AG04449 (cell line): ENCODE measurements around the gene C10orf90.

Source experiments
- CTCF ChIA-PET: fragments of 350-600 bp; formaldehyde crosslinking; extraction: SDS; loops from one replicate; lab custom pipeline; 2021; ENCODE audit warnings: antibody characterized with exemption; lab: Yijun Ruan, JAX
- POLR2A ChIA-PET: fragments of 400-600, 350-600 bp; formaldehyde crosslinking; extraction: SDS; loops from one replicate; lab custom pipeline; 2020; ENCODE audit warnings: antibody characterized with exemption, inconsistent platforms; lab: Yijun Ruan, JAX
- DNase-seq: peaks from one replicate; pipeline ENCODE4 v3.0.0-alpha.2; 2010; ENCODE audit warnings: low read depth, low spot score
- H3K4me3 ChIP-seq: 2 replicates; pipeline ENCODE4 v1.5.1; 2011; ENCODE audit warnings: low read depth, mild to moderate bottlenecking, control low read depth, low read length
- TF ChIP-seq, protein P1 (sequence below): IDR thresholded peaks from one replicate; pipeline ENCODE4 v1.5.1; 2011; ENCODE audit warnings: mild to moderate bottlenecking, moderate library complexity, low read length, control low read depth, inconsistent platforms; ENCODE audit not compliant: insufficient read depth; ENCODE audit errors: missing control alignments

Gene C10orf90

DNA sequence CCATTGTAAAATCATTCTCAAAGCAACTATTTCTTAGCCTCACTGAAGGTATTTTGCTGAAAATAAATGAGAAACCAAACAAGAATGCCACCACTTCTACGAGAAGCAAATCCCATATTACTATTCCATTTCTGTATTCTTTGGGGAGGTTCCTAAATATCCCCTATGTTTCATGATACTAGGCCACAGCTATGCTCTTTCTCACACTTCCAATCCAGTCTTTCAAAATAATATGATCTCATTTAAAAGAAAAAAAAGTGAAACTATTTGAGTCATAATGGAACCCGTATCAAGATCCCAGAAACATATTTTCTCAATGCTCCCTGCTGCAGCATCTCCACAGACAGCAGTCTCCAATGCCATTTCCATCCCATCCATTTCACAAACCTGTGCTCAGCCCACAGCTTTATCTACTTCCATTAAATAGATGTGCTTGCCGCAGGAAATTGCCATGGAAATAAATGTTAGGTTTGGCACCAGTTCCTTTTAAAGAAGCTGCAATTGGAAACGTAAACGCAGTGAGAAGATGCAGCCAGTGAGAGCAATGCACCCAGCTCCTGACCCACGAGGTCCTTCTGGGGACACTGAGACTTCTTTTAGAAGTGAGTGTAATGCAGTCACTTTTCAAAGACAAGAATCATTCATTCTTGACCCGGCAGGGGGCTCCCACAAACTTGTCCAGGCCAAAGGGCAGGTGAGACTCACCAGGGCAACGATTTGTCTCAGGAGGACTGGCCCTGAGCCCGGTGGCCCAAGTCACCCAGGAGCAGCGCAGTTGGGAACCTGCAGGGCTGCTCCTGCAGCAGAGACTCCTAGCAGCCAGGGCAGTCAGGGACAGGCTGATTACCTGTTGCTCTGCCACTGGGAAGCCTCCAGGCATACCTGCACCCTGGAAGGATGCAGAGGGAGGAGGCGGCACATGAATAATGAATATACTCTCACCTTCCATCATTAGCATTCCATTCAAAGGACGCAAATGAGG is 99.6 kb downstream of the C10orf90 start:
- ChIA-PET POLR2A (no interaction called here), CTCF (no interaction called here)
- no peak overlapping the region for H3K4me3 ChIP-seq
- TF ChIP-seq, protein P1, sequence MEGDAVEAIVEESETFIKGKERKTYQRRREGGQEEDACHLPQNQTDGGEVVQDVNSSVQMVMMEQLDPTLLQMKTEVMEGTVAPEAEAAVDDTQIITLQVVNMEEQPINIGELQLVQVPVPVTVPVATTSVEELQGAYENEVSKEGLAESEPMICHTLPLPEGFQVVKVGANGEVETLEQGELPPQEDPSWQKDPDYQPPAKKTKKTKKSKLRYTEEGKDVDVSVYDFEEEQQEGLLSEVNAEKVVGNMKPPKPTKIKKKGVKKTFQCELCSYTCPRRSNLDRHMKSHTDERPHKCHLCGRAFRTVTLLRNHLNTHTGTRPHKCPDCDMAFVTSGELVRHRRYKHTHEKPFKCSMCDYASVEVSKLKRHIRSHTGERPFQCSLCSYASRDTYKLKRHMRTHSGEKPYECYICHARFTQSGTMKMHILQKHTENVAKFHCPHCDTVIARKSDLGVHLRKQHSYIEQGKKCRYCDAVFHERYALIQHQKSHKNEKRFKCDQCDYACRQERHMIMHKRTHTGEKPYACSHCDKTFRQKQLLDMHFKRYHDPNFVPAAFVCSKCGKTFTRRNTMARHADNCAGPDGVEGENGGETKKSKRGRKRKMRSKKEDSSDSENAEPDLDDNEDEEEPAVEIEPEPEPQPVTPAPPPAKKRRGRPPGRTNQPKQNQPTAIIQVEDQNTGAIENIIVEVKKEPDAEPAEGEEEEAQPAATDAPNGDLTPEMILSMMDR: no peak
- no peak for DNase-seq

- TF ChIP-seq, protein P1: no peak
- H3K4me3 ChIP-seq: peak overlapping the region; percentile 41
- ChIA-PET POLR2A (interaction anchor here (1.0 kb wide), 1 partner anchor 403 kb away, joined by 3 read pairs; no protein-coding TSS in a partner anchor), CTCF (interaction anchor here (0.8 kb wide), 1 partner anchor 178 kb away, joined by 5 read pairs; no protein-coding TSS in a partner anchor)
- DNase-seq: no peak
Measured at GRCh38 chr10:126570245-126570570, 100.3 kb downstream of the C10orf90 start.

DNA sequence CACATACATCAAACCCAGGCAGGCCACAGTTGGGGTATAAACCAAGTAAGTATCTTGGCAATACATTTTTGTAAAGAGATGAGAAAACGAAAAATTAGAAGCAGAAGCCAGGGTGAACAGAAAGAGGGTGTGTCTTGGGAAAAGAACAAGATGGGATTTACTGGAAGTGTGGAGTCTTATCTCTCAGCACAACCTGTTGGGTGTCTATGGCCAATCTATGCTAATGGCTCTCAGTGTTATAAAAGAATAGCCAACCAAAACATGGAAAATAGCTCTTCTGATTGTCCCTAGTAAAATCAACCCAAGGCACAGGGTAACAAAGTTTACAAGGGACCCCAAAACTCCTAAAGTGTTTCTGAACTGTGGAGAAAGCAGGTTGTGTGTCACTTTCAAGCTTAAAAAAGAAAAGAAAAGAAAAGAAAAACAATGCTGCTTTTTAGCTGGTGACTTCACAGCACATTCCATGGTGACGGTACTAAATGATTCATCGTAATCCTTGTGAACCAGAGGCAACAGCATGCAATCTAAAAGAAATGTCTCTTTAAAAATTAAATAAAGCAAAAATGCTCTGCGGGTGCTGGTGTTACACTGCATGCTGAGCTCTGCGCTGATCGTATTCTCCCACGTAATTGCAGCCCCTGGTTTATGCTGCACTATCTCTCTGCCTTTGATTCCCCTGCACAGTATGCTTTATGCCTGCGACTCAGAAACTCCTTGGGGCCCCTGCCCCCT is 100.8 kb downstream of the C10orf90 start:
- peak; percentile 65 for DNase-seq

DNA sequence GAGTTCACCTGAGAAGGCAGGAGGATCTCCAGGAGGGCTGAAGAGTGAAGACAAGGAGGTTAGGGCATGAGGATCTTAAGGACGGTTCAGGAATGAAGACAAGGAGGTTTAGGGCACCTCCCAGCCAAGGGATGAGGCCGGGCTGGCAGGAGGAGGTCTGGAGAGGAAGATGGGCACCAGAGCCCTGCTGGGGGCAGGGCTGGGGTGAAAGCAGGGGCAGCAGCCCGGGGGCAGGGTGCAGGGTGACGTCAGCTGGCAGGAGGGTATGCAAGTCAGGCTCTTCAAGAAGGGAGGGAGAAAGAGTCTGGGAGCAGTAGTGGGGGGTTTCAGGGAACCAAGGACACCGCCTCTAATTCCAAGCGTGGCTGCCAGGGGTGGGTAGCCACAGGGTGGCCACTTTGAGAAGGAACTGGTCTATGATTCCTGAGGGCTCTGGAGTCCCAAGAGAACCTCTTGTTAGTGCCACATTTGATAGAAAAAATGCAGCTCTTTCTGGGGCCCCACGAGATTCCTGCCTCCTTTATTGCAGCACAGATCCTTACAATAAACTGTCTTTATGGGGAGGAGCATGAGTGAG is 101.6 kb downstream of the C10orf90 start:
- no peak overlapping the region for H3K4me3 ChIP-seq
- CTCF ChIA-PET: no interaction called here

More for the DNA sequence above, 100.8 kb downstream of the C10orf90 start:
- TF ChIP-seq, protein P1: no peak
- ChIA-PET CTCF (interaction anchor here (0.8 kb wide), 1 partner anchor 179 kb away, joined by 5 read pairs; no protein-coding TSS in a partner anchor), POLR2A (interaction anchor here (1.0 kb wide), 1 partner anchor 404 kb away, joined by 3 read pairs; no protein-coding TSS in a partner anchor)
- peak overlapping the region; percentile 41 for H3K4me3 ChIP-seq

DNA sequence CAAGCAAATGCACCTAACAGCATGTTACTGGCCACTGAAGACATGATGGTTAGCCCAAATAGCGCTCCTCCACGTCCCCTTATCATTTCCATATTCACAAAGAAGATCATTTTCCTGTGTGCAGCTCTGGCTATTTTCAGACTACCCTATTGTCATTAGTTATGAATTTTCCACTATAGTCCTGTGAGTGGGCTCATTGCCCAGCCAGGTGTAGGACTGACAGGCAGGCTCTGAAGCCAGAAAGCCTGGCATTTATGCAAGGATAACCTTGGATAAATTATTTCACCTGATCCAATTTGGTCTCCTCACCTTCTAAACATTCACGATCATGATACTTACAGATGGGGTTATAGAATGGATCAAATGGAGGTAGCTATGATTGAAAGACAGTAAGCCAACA is 104.6 kb downstream of the C10orf90 start:
- TF ChIP-seq, protein P1: no peak
- ChIA-PET CTCF (no interaction called here), POLR2A (no interaction called here)
- H3K4me3 ChIP-seq: no peak overlapping the region
- no peak for DNase-seq

More for the DNA sequence above, 101.6 kb downstream of the C10orf90 start:
- POLR2A ChIA-PET: no interaction called here
- TF ChIP-seq, protein P1: no peak
- DNase-seq: no peak
